Esophagus muscularis mucosa (tissue), 4 donors: ENCODE results near the gene LYL1. TPM values are rescaled to one million over a fixed set of nuclear protein-coding genes. Genes with fewer than 3 reads are reported as not detected.
A peak's percentile ranks its signal among the peaks of the same experiment; 100 is the strongest.

ENCODE experiments used
- DNase-seq: peaks from one replicate; pipeline ENCODE4 v3.0.0-alpha.2; 2017; ENCODE audit errors: extremely low spot score
- H3K27ac ChIP-seq, 4 donors: fragments of 200-600 bp; sonication (generic); replicated peaks in 1 of 4; 1 replicate in 3 of 4; 2 replicates in 1 of 4; pipeline ENCODE4 v1.5.1; 2016 to 2019; ENCODE audit warnings: mild to moderate bottlenecking in 1 of 4
- H3K27me3 ChIP-seq, 4 donors: fragments of 200-600 bp; sonication (generic); one replicate each; pipeline versions ENCODE4 v1.5.1 to v1.6.0; 2016 to 2019
- H3K36me3 ChIP-seq, 4 donors: fragments of 200-600 bp; sonication (generic); one replicate each; pipeline ENCODE4 v1.5.1; 2016 to 2019
- H3K4me1 ChIP-seq, 4 donors: fragments of 200-600 bp; sonication (generic); one replicate each; pipeline ENCODE4 v1.5.1; 2016 to 2019
- H3K4me3 ChIP-seq, 4 donors: fragments of 200-600 bp; sonication (generic); 1 replicate in 2 of 4; 2 replicates in 2 of 4; pipeline ENCODE4 v1.5.1; 2016 to 2019; ENCODE audit warnings: mild to moderate bottlenecking in 4 of 4, moderate library complexity in 1 of 4
- H3K9me3 ChIP-seq, 4 donors: fragments of 200-600 bp; sonication (generic); 1 replicate in 3 of 4; 2 replicates in 1 of 4; pipeline ENCODE4 v1.5.1; 2016 to 2019
- EP300 ChIP-seq: sonication (generic); formaldehyde crosslinking; IDR thresholded peaks from one replicate; pipeline ENCODE4 v1.6.1; 2017; ENCODE audit warnings: antibody characterized with exemption
- POLR2A ChIP-seq: fragments of 450-650 bp; IDR thresholded peaks from one replicate; pipeline ENCODE4 v1.6.1; 2017; ENCODE audit warnings: antibody characterized with exemption, moderate library complexity, mild to moderate bottlenecking, low read depth
- POLR2AphosphoS5 ChIP-seq, 2 donors: sonication (generic); formaldehyde crosslinking; IDR thresholded peaks; one replicate each; pipeline ENCODE4 v1.6.1; 2017; ENCODE audit warnings: antibody characterized with exemption in 2 of 2
- WGBS: methylation state at CpG from one replicate; pipeline ENCODE4 v1.1.5; 2018; 5-methylcytosine and 5-hydroxymethylcytosine counted together
- intact Hi-C: fragments of 100-400 bp; cut with DNase I; formaldehyde crosslinking; loops from one replicate; pipeline ENCODE4 v1.15.1; 2023
- total RNA-seq, 4 donors: library from RNA; depleted of rRNA; stranded (reverse); fragments of >200 nt; gene quantifications; one replicate each; pipeline versions ENCODE4 v1.1.0 to v1.2.1, GENCODE V29; 2016
- TF ChIP-seq, protein P1 (sequence below), 3 experiments: fragments of 200-600 bp in 2 of 3; fragments of 450-650 bp in 1 of 3; sonication (generic) in 2 of 3; IDR thresholded peaks; one replicate each; pipeline ENCODE4 v1.5.1; 2017 to 2019; ENCODE audit warnings: antibody characterized with exemption in 3 of 3, mild to moderate bottlenecking in 2 of 3, moderate library complexity in 1 of 3

The LYL1 gene
- total RNA-seq, 4 donors from 2014 or later = 11.9 to 20.2 (median 17.0) TPM

DNA sequence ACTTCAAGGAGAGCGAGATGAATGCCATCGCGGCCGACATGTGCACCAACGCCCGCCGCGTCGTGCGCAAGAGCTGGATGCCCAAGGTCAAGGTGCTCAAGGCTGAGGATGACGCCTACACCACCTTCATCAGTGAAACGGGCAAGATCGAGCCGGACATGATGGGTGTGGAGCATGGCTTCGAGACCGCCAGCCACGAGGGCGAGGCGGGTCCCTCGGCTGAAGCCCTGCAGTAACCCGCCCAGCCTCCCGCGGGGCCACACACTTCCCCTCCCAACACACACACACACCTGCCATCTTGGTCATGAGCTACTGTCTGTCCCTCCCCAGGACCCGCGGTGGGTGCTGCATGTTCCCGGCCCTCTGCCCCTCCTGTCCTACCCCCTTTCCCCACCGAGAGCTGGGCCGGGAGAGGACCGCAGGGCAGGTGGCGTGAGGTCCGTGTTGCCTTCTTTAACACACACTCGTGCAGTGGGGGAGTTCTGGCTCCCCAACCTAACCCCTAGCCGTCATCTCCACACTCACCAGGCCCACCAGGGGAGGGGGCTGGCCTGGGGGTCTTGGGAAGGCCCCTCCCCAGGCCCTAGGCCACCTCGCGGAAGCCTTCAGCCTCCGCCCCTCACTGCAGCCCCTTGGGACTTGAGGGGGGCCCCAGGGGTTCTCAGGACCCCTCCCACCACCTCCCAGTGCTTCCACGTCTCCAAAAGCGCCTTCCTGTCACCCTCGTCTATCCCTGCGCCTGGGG is 35.7 kb upstream of the LYL1 start:
- intact Hi-C loops = no loop called here
- H3K4me1 ChIP-seq = peaks cover 11 to 31% (median 20%) of the 10 kb centered on the region in 4 donors
- no peak for DNase-seq
- peaks cover 18 to 61% (median 57%) of the 10 kb centered on the region in 4 donors for H3K36me3 ChIP-seq
- H3K9me3 ChIP-seq = no peaks in the 10 kb centered on the region
- no peak overlapping the region for H3K27ac ChIP-seq
- TF ChIP-seq EP300 = no peak
- 91% methylated on average over 27 of the region's 40 CpGs for WGBS
- no peak overlapping the region for H3K4me3 ChIP-seq
- no peaks in the 10 kb centered on the region for H3K27me3 ChIP-seq

DNA sequence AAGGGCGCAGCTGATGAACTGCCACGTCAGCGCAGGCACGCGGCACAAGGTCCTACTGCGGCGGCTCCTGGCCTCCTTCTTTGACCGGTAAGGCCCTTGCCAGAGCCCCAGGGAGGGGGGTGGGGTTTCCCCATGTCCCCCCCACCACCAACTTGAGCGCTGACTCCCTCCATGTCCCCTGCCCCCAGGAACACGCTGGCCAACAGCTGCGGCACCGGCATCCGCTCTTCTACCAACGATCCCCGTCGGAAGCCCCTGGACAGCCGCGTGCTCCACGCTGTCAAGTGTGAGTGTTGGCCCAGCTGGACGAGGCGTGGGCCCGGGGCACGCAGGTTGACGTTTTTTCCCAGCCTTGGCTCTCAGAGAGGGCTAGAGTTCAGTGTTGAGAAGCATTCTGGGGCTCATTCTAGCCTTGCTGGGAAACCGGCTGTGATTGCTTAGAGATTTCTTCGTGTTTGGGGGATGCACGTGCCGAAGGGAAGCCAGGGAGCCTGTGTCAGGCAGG is 34.7 kb upstream of the LYL1 start:
- Histone ChIP-seq H3K4me3 (no peak overlapping the region), H3K36me3 (peaks cover 18 to 60% (median 55%) of the 10 kb centered on the region in 4 donors), H3K4me1 (peaks cover 14 to 31% (median 21%) of the 10 kb centered on the region in 4 donors), H3K9me3 (no peaks in the 10 kb centered on the region), H3K27ac (no peak overlapping the region), H3K27me3 (no peaks in the 10 kb centered on the region)
- intact Hi-C loops = no loop called here
- no peak for DNase-seq
- WGBS = 89% methylated on average over 27 of the region's 28 CpGs
- TF ChIP-seq POLR2A = no peak
- TF ChIP-seq, protein P1, sequence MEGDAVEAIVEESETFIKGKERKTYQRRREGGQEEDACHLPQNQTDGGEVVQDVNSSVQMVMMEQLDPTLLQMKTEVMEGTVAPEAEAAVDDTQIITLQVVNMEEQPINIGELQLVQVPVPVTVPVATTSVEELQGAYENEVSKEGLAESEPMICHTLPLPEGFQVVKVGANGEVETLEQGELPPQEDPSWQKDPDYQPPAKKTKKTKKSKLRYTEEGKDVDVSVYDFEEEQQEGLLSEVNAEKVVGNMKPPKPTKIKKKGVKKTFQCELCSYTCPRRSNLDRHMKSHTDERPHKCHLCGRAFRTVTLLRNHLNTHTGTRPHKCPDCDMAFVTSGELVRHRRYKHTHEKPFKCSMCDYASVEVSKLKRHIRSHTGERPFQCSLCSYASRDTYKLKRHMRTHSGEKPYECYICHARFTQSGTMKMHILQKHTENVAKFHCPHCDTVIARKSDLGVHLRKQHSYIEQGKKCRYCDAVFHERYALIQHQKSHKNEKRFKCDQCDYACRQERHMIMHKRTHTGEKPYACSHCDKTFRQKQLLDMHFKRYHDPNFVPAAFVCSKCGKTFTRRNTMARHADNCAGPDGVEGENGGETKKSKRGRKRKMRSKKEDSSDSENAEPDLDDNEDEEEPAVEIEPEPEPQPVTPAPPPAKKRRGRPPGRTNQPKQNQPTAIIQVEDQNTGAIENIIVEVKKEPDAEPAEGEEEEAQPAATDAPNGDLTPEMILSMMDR (IDR thresholded peaks at IDR 0.05) = no peak
- no peak for TF ChIP-seq POLR2AphosphoS5 (IDR thresholded peaks at IDR 0.05)
- no peak for TF ChIP-seq EP300

DNA sequence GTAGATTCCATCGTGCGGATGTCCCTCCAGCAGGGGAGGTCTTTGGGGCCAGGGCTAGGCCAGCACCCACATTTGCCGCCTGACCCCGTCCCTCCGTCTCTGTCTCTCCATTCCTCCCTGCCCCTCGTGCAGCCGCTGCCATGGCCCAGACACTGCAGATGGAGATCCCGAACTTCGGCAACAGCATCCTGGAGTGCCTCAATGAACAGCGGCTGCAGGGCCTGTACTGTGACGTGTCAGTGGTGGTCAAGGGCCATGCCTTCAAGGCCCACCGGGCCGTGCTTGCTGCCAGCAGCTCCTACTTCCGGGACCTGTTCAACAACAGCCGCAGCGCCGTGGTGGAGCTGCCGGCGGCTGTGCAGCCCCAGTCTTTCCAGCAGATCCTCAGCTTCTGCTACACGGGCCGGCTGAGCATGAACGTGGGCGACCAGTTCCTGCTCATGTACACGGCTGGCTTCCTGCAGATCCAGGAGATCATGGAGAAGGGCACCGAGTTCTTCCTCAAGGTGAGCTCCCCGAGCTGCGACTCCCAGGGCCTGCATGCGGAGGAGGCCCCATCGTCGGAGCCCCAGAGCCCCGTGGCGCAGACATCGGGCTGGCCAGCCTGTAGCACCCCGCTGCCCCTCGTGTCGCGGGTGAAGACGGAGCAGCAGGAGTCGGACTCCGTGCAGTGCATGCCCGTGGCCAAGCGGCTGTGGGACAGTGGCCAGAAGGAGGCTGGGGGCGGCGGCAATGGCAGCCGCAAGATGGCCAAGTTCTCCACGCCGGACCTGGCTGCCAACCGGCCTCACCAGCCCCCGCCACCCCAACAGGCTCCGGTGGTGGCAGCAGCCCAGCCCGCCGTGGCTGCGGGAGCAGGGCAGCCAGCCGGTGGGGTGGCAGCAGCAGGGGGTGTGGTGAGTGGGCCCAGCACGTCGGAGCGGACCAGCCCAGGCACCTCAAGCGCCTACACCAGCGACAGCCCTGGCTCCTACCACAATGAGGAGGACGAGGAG is 32.7 kb upstream of the LYL1 start:
- Histone ChIP-seq H3K36me3 (peaks cover 18 to 56% (median 51%) of the 10 kb centered on the region in 4 donors), H3K27ac (peak overlapping the region in 3 of 4 donors; percentile 6 to 58 (median 22)), H3K9me3 (no peaks in the 10 kb centered on the region), H3K4me3 (no peak overlapping the region), H3K27me3 (no peaks in the 10 kb centered on the region), H3K4me1 (peaks cover 14 to 31% (median 21%) of the 10 kb centered on the region in 4 donors)
- TF ChIP-seq POLR2AphosphoS5 (IDR thresholded peaks at IDR 0.05) (no peak), POLR2A (no peak), EP300 (no peak)
- TF ChIP-seq, protein P1 (IDR thresholded peaks at IDR 0.05) = no peak
- 95% methylated on average over 24 of the region's 60 CpGs for WGBS
- intact Hi-C loops = no loop called here
- DNase-seq = no peak

DNA sequence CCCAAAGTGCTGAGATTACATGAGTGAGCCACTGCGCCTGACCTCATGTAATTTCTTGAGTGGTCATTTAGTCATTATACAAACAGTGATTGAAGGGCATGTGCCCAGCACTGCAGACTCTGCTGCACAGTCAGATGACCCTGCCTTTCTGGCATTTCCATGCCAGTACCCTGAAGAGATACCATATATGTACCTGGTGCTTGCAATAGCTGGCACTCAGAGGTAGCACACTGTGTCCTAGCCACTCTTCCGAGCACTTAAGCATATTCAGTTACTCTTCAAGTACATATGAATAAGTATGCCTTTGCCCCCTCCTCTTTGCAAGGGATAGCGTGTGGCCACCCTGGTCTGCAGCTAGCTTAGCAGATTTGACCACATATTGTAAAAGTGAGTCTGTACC is 32.0 kb upstream of the LYL1 start:
- H3K27me3 ChIP-seq = no peaks in the 10 kb centered on the region
- no peak overlapping the region for H3K4me3 ChIP-seq
- no peaks in the 10 kb centered on the region for H3K9me3 ChIP-seq
- H3K4me1 ChIP-seq = peaks cover 14 to 31% (median 21%) of the 10 kb centered on the region in 4 donors
- H3K27ac ChIP-seq = peak overlapping the region in 3 of 4 donors; percentile 6 to 58 (median 22)
- TF ChIP-seq POLR2A (no peak), EP300 (peak; percentile 16), POLR2AphosphoS5 (IDR thresholded peaks at IDR 0.05) (peak; percentile 57 to 73)
- 89% methylated on average over 3 of the region's 3 CpGs for WGBS
- H3K36me3 ChIP-seq = peaks cover 18 to 48% (median 46%) of the 10 kb centered on the region in 4 donors
- no peak for DNase-seq
- intact Hi-C loops = no loop called here

DNA sequence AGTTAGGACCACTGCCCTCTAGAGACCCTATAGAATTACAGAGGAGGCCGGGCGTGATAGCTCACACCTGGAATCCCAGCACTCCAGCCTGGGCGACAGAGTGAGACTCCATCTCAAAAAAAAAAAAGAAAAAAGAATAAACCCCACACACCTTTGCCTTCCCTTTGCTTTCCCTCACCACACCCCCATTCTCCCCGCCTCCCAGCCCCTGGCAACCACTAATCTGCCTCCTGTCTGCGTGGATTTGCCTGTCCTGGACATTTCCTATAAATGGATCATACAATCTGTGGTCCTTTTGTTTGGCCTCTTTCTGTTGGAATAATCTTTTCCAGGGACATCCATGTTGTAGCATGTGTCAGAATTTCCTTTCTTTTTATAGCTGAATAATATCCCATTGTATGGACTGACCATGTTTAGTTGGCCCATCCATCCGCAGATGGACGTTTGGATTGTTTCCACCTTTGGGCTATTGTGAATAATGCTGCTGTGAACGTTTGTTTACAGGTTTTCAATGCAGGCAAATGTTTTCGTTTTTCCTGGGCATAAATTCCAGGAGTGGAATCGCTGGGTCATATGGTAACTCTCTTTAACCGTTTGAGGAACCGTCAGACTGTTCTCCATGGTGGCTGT is 30.7 kb upstream of the LYL1 start:
- H3K36me3 ChIP-seq = peaks cover 11 to 36% (median 34%) of the 10 kb centered on the region in 4 donors
- WGBS = 78% methylated on average over 12 of the region's 12 CpGs
- H3K9me3 ChIP-seq = no peaks in the 10 kb centered on the region
- intact Hi-C loops = no loop called here
- no peak for DNase-seq
- peaks cover 14 to 32% (median 23%) of the 10 kb centered on the region in 4 donors for H3K4me1 ChIP-seq
- no peak for TF ChIP-seq POLR2A
- TF ChIP-seq, protein P1 (IDR thresholded peaks at IDR 0.05) = no peak
- no peak for TF ChIP-seq POLR2AphosphoS5 (IDR thresholded peaks at IDR 0.05)
- no peak for TF ChIP-seq EP300
- peak overlapping the region in 2 of 4 donors; percentile 20 to 58 for H3K27ac ChIP-seq
- no peak overlapping the region for H3K4me3 ChIP-seq
- H3K27me3 ChIP-seq = no peaks in the 10 kb centered on the region
